Measurements from ENCODE around the gene SHF.

SHF gene

GRCh38 chr15:45126535-45127158 is 61.1 kb downstream of the SHF start:
- DNase-seq (ENCODE audit: low read depth): no peak

GRCh38 chr15:45123397-45123796 is 64.4 kb downstream of the SHF start:
- DNase-seq (ENCODE audit: low read depth): no peak

- DNase-seq (ENCODE audit: low read depth): no peak
Observed at GRCh38 chr15:45122719-45123118, 65.0 kb downstream of the SHF start.

- no peak for DNase-seq (ENCODE audit: low read depth)
Observed at GRCh38 chr15:45121706-45122417, 65.9 kb downstream of the SHF start.

GRCh38 chr15:45121020-45121419 is 66.7 kb downstream of the SHF start:
- no peak for DNase-seq (ENCODE audit: low read depth)

- no peak for DNase-seq (ENCODE audit: low read depth)
Observed at GRCh38 chr15:45120081-45120972, 67.4 kb downstream of the SHF start.

GRCh38 chr15:45118996-45119395 is 68.8 kb downstream of the SHF start:
- no peak for DNase-seq (ENCODE audit: low read depth)

- DNase-seq (ENCODE audit: low read depth): peak; percentile 70
Observed at GRCh38 chr15:45118131-45118588, 69.6 kb downstream of the SHF start.

- no peak for DNase-seq (ENCODE audit: low read depth)
Observed at GRCh38 chr15:45117308-45118130, 70.2 kb downstream of the SHF start.
